Liver (tissue), 3 donors: ENCODE results near the gene PPM1L.

Source experiments
- JUND ChIP-seq, 2 donors: IDR thresholded peaks; 2 replicates each; pipeline ENCODE4 v1.6.1; 2016; ENCODE audit warnings: antibody characterized with exemption in 2 of 2
- MAX ChIP-seq: IDR thresholded peaks from 2 replicates; pipeline ENCODE4 v1.6.1; 2016; ENCODE audit warnings: antibody characterized with exemption
- RAD21 ChIP-seq, 2 donors: IDR thresholded peaks; 2 replicates each; pipeline ENCODE4 v1.6.1; 2016; ENCODE audit warnings: antibody characterized with exemption in 2 of 2, mild to moderate bottlenecking in 2 of 2
- RXRA ChIP-seq, 2 donors: IDR thresholded peaks; 2 replicates each; pipeline ENCODE4 v1.6.1; 2017 to 2018; ENCODE audit warnings: antibody characterized with exemption in 2 of 2, mild to moderate bottlenecking in 1 of 2
- TAF1 ChIP-seq: conservative IDR thresholded peaks from 2 replicates; pipeline ENCODE4 v1.6.1; 2016; ENCODE audit warnings: antibody characterized with exemption, mild to moderate bottlenecking
- YY1 ChIP-seq: IDR thresholded peaks from 2 replicates; pipeline ENCODE4 v1.6.1; 2016; ENCODE audit warnings: antibody characterized with exemption, mild to moderate bottlenecking
- TF ChIP-seq, protein P1 (sequence below): IDR thresholded peaks from 2 replicates; pipeline ENCODE4 v1.6.1; 2016; ENCODE audit warnings: antibody characterized with exemption
- TF ChIP-seq, protein P2 (sequence below): fragments of 150-350 bp; IDR thresholded peaks from 2 replicates; pipeline ENCODE4 v1.5.1; 2017; ENCODE audit warnings: improper control_type of control experiment, low read depth, low read length; ENCODE audit not compliant: missing input control
- TF ChIP-seq, protein P3 (sequence below): IDR thresholded peaks from 2 replicates; pipeline ENCODE4 v1.6.1; 2016; ENCODE audit warnings: antibody characterized with exemption, mild to moderate bottlenecking
- TF ChIP-seq, protein P4 (sequence below): IDR thresholded peaks from 2 replicates; pipeline ENCODE4 v1.6.1; 2016; ENCODE audit warnings: antibody characterized with exemption
- donor health status: healthy.
- donor health status: healthy.

DNA sequence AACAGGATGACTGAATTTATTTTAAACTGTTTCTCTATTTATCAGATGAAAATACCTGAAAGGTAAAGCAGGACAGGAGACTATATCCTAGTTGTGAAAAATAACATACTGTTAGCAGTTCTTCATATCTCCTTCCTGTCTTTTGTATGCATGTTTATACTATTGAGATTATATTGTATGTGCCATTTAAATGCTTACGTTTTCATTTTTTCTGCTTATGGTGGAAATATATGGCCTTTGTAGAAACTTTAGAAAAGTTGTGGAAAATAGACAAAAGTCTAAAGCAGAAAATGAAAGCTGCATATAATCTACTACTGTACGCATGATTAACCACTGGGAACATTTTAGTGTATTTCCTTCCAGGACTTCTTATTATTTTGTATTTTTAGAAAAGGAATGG is 2.1 kb upstream of the PPM1L start:
- TF ChIP-seq, protein P1, sequence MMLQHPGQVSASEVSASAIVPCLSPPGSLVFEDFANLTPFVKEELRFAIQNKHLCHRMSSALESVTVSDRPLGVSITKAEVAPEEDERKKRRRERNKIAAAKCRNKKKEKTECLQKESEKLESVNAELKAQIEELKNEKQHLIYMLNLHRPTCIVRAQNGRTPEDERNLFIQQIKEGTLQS, result no peak
- no peak for TF ChIP-seq TAF1
- TF ChIP-seq, protein P2, sequence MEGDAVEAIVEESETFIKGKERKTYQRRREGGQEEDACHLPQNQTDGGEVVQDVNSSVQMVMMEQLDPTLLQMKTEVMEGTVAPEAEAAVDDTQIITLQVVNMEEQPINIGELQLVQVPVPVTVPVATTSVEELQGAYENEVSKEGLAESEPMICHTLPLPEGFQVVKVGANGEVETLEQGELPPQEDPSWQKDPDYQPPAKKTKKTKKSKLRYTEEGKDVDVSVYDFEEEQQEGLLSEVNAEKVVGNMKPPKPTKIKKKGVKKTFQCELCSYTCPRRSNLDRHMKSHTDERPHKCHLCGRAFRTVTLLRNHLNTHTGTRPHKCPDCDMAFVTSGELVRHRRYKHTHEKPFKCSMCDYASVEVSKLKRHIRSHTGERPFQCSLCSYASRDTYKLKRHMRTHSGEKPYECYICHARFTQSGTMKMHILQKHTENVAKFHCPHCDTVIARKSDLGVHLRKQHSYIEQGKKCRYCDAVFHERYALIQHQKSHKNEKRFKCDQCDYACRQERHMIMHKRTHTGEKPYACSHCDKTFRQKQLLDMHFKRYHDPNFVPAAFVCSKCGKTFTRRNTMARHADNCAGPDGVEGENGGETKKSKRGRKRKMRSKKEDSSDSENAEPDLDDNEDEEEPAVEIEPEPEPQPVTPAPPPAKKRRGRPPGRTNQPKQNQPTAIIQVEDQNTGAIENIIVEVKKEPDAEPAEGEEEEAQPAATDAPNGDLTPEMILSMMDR, result no peak
- TF ChIP-seq YY1, result no peak
- TF ChIP-seq, protein P3, sequence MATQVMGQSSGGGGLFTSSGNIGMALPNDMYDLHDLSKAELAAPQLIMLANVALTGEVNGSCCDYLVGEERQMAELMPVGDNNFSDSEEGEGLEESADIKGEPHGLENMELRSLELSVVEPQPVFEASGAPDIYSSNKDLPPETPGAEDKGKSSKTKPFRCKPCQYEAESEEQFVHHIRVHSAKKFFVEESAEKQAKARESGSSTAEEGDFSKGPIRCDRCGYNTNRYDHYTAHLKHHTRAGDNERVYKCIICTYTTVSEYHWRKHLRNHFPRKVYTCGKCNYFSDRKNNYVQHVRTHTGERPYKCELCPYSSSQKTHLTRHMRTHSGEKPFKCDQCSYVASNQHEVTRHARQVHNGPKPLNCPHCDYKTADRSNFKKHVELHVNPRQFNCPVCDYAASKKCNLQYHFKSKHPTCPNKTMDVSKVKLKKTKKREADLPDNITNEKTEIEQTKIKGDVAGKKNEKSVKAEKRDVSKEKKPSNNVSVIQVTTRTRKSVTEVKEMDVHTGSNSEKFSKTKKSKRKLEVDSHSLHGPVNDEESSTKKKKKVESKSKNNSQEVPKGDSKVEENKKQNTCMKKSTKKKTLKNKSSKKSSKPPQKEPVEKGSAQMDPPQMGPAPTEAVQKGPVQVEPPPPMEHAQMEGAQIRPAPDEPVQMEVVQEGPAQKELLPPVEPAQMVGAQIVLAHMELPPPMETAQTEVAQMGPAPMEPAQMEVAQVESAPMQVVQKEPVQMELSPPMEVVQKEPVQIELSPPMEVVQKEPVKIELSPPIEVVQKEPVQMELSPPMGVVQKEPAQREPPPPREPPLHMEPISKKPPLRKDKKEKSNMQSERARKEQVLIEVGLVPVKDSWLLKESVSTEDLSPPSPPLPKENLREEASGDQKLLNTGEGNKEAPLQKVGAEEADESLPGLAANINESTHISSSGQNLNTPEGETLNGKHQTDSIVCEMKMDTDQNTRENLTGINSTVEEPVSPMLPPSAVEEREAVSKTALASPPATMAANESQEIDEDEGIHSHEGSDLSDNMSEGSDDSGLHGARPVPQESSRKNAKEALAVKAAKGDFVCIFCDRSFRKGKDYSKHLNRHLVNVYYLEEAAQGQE, result no peak
- TF ChIP-seq, protein P4, sequence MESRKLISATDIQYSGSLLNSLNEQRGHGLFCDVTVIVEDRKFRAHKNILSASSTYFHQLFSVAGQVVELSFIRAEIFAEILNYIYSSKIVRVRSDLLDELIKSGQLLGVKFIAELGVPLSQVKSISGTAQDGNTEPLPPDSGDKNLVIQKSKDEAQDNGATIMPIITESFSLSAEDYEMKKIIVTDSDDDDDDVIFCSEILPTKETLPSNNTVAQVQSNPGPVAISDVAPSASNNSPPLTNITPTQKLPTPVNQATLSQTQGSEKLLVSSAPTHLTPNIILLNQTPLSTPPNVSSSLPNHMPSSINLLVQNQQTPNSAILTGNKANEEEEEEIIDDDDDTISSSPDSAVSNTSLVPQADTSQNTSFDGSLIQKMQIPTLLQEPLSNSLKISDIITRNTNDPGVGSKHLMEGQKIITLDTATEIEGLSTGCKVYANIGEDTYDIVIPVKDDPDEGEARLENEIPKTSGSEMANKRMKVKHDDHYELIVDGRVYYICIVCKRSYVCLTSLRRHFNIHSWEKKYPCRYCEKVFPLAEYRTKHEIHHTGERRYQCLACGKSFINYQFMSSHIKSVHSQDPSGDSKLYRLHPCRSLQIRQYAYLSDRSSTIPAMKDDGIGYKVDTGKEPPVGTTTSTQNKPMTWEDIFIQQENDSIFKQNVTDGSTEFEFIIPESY, result no peak
- no peak for TF ChIP-seq JUND (IDR thresholded peaks at IDR 0.05)
- TF ChIP-seq MAX, result no peak
- TF ChIP-seq RXRA (IDR thresholded peaks at IDR 0.05), result no peak
- no peak for TF ChIP-seq RAD21 (IDR thresholded peaks at IDR 0.05)
